ENCODE data around the gene FAM131B. TPM values are rescaled to one million over a fixed set of nuclear protein-coding genes. Genes with fewer than 3 reads are reported as not detected.

Gene FAM131B
- total and polyA plus RNA-seq, 2 of the 13 experiments (the other 11 are each of a cell fraction or from before 2014, with no cell fraction given) = 0.07 TPM; not detected in 1

DNA sequence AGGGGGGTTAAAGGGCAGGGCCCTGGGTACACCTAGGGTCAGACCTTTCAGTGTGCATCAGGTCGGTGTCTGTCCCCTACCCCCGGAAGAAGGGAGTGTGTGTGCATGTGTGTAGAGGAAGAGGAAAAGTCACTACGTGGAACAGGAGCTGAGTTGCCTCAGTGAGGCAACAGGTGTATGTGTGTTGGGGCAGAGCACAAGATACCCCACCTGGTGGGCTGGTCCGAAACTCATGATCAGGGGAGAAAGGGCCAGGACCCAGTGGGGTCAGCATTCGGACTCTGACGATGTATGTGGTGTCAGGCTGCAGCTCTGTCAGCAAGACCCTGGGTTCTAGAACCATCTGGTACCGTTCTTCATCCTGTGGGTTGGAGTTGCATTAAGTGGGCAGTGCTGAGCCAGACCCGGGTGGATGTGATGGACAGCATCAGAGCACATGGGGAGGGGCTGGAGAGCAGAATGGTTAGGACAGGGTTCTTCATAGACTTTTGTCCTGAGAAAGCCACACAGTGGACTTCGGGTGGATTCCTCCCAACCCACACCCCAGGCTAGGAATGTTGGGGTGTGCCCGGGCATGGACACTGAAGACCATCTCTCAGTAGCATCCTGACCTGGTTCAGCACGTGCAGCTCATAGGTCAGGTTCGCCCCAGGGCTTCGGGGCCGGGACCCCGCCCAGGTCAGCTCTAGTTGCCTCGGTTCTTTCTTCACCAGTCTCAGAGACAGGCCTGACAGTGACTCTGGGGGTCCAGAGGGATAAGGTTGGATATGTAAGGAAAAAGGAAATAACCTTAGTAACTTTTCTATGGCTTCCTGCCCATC lies 35.4 kb upstream of the FAM131B start (continued):
- TF ChIP-seq PCBP1 (IDR thresholded peaks at IDR 0.05; ENCODE audit: borderline replicate concordance, low read depth, low read length) = no peak
- TF ChIP-seq ZNF562 (CRISPR knock-in tag; IDR thresholded peaks at IDR 0.05; ENCODE audit: borderline replicate concordance) = no peak
- no peak for TF ChIP-seq PRDM15 (CRISPR knock-in tag; IDR thresholded peaks at IDR 0.05)

GRCh38 chr7:143396625-143397556 lies 34.4 kb upstream of the FAM131B start:
- H3K9me3 ChIP-seq (ENCODE audit: low read length) = no peaks in the 10 kb centered on the region
- H3K4me1 ChIP-seq (ENCODE audit: insufficient read depth, low read length) = peaks cover 53% of the 10 kb centered on the region
- peak overlapping the region; percentile 78 for H3K4me2 ChIP-seq (ENCODE audit: low read depth, low read length)
- in situ Hi-C loops (cut with HindIII; ENCODE audit: extremely low pct_ligation_motif_present, low pct_unique_long_range_greater_than_20kb) = loop anchor here (25.0 kb wide), 1 partner anchor 515 kb away; the partner anchor contains the start of gene TCAF1
- H3K27me3 ChIP-seq (ENCODE audit: control insufficient read depth in 1 of 2, insufficient read depth in 2 of 2, low read length in 2 of 2) = no peaks in the 10 kb centered on the region
- 67% methylated on average over 22 of the region's 28 CpGs for WGBS (ENCODE audit: low lambda C conversion rate)
- no TSS peak for BruUV-seq (replicated peaks)
- POLR2A ChIA-PET = interaction anchor here (1.1 to 2.5 kb wide), 6 partner anchors 11 to 134 kb away, joined by 3 to 24 read pairs (median 12); partner anchors contain the start of genes EPHA1 and GSTK1
- no peaks in the 10 kb centered on the region for H3K36me3 ChIP-seq (replicated peaks in 1 of 2; ENCODE audit: control insufficient read depth in 1 of 2, insufficient read depth in 2 of 2, low read length in 2 of 2)
- peak; percentile 30 for ATAC-seq
- intact Hi-C loops (cut with micrococcal nuclease; ENCODE audit: unreplicated experiment) = no loop called here
- no peak for DNase-seq (ENCODE audit: low spot score)
- 0 out of 2 replicates have a peak overlapping the region, but pooled peaks have one; percentile 9 for H3K9ac ChIP-seq (ENCODE audit: insufficient read depth, low read depth, low read length)
- no peak overlapping the region for H3K4me3 ChIP-seq (replicated peaks in 1 of 3; ENCODE audit: insufficient read depth in 1 of 3, low read depth in 2 of 3, low read length in 3 of 3)
- peak overlapping the region; percentile 66 for H3K27ac ChIP-seq (ENCODE audit: extremely low read length, insufficient read depth, low read length)
- H2AFZ ChIP-seq (ENCODE audit: low read length) = no peak overlapping the region
- H3K79me2 ChIP-seq (ENCODE audit: insufficient read depth, low read length) = no peaks in the 10 kb centered on the region
- no peaks in the 10 kb centered on the region for H4K20me1 ChIP-seq (ENCODE audit: insufficient read depth, low read length)
- peak; percentile 4 for FAIRE-seq
- TF ChIP-seq ZBTB38 (CRISPR knock-in tag; IDR thresholded peaks at IDR 0.05) (peak; percentile 69; the same call in 1 of the 2 replicates), CAMTA2 (CRISPR knock-in tag; IDR thresholded peaks at IDR 0.05; ENCODE audit: borderline replicate concordance) (peak; percentile 59; the same call in 1 of the 2 replicates), JARID2 (CRISPR knock-in tag; IDR thresholded peaks at IDR 0.05; ENCODE audit: insufficient replicate concordance) (no peak), CEBPB (IDR thresholded peaks at IDR 0.05; ENCODE audit: borderline replicate concordance, low read depth, low read length) (peak; percentile 68; the same call in 1 of the 2 replicates), ZFP41 (CRISPR knock-in tag; IDR thresholded peaks at IDR 0.05; ENCODE audit: borderline replicate concordance) (no peak), HDAC1 (CRISPR knock-in tag; IDR thresholded peaks at IDR 0.05) (0 out of 2 replicates have a peak, but pooled peaks have one; percentile 31), CEBPG (CRISPR knock-in tag; IDR thresholded peaks at IDR 0.05) (peak; percentile 51; the same call in 1 of the 2 replicates)
- TF ChIP-seq, protein P1, sequence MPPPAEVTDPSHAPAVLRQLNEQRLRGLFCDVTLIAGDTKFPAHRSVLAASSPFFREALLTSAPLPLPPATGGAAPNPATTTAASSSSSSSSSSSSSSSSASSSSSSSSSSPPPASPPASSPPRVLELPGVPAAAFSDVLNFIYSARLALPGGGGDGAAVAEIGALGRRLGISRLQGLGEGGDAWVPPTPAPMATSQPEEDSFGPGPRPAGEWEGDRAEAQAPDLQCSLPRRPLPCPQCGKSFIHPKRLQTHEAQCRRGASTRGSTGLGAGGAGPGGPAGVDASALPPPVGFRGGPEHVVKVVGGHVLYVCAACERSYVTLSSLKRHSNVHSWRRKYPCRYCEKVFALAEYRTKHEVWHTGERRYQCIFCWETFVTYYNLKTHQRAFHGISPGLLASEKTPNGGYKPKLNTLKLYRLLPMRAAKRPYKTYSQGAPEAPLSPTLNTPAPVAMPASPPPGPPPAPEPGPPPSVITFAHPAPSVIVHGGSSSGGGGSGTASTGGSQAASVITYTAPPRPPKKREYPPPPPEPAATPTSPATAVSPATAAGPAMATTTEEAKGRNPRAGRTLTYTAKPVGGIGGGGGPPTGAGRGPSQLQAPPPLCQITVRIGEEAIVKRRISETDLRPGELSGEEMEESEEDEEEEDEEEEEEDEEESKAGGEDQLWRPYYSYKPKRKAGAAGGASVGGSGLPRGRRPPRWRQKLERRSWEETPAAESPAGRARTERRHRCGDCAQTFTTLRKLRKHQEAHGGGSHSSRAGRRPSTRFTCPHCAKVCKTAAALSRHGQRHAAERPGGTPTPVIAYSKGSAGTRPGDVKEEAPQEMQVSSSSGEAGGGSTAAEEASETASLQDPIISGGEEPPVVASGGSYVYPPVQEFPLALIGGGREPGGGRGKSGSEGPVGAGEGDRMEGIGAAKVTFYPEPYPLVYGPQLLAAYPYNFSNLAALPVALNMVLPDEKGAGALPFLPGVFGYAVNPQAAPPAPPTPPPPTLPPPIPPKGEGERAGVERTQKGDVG (CRISPR knock-in tag; IDR thresholded peaks at IDR 0.05; ENCODE audit: borderline replicate concordance) = peak; percentile 51; the same call in 1 of the 2 replicates
- CTCF ChIA-PET (ENCODE audit: low intra/inter-chr PET ratio, low total read pairs) = no interaction called here

Measured in HepG2 (cell line).